Effector memory CD4-positive, alpha-beta T cell (primary cell): ENCODE measurements around the gene EGLN2.
A peak's percentile ranks its signal among the peaks of the same experiment; 100 is the strongest.
"Not testable (repeated sequence)": the region's sequence is repeated elsewhere in the genome, so short reads cannot be mapped to it uniquely, and the experiment has no call there.

Experiments used
- DNase-seq, 3 donors: peaks; one replicate each; pipeline ENCODE4 v3.0.0-alpha.2; 2020
- H3K27ac ChIP-seq: 2 replicates; pipeline ENCODE4 v1.7.0; 2013; ENCODE audit warnings: mild to moderate bottlenecking, low read length, moderate library complexity; ENCODE audit not compliant: insufficient read depth, poor library complexity, severe bottlenecking
- H3K27me3 ChIP-seq: replicated peaks from 2 replicates; pipeline ENCODE4 v1.7.0; 2013; ENCODE audit warnings: mild to moderate bottlenecking, low read length; ENCODE audit not compliant: insufficient read depth, control insufficient read depth, poor library complexity, severe bottlenecking
- H3K36me3 ChIP-seq: 2 replicates; pipeline ENCODE4 v1.7.0; 2013; ENCODE audit warnings: mild to moderate bottlenecking, low read length, moderate library complexity; ENCODE audit not compliant: control insufficient read depth, insufficient read depth
- H3K4me1 ChIP-seq: 2 replicates; pipeline ENCODE4 v1.7.0; 2013; ENCODE audit warnings: low read length, mild to moderate bottlenecking; ENCODE audit not compliant: control insufficient read depth, insufficient read depth, poor library complexity, severe bottlenecking
- H3K4me3 ChIP-seq: 2 replicates; pipeline ENCODE4 v1.7.0; 2013; ENCODE audit warnings: low read length, low read depth, mild to moderate bottlenecking; ENCODE audit not compliant: insufficient read depth, poor library complexity, severe bottlenecking
- H3K9me3 ChIP-seq: 2 replicates; pipeline ENCODE4 v1.7.0; 2013; ENCODE audit warnings: mild to moderate bottlenecking, low read length, moderate library complexity; ENCODE audit not compliant: control insufficient read depth

The EGLN2 gene

GRCh38 chr19:40842997-40843652 is 44.1 kb downstream of the EGLN2 start:
- H3K4me3 ChIP-seq, H3K27me3 ChIP-seq, H3K36me3 ChIP-seq, H3K27ac ChIP-seq, H3K4me1 ChIP-seq, H3K9me3 ChIP-seq, DNase-seq: not testable (repeated sequence)

DNA sequence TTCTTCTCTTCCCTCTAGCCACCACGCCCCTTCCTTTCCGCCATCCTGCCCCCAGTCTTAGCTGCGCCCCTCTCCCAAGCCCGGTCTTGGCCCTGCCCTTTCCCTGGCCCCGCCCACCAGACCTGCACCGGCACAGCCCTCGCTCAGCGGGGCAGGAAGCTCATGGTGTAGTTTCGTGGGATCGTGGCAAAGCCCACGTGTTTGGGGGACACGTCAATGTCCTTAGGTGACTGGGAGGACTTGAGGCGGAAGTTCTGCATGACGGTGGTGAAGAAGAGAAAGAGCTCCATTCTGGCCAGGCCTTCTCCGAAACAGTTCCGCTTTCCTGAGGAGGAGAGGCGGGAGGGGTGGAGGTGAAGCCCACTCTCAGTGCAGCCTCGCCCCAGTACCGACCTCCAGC is 44.7 kb downstream of the EGLN2 start:
- peak; percentile 61 to 79 (median 62) for DNase-seq
- H3K4me1 ChIP-seq, H3K27ac ChIP-seq, H3K27me3 ChIP-seq, H3K4me3 ChIP-seq, H3K9me3 ChIP-seq, H3K36me3 ChIP-seq: not testable (repeated sequence)

DNA sequence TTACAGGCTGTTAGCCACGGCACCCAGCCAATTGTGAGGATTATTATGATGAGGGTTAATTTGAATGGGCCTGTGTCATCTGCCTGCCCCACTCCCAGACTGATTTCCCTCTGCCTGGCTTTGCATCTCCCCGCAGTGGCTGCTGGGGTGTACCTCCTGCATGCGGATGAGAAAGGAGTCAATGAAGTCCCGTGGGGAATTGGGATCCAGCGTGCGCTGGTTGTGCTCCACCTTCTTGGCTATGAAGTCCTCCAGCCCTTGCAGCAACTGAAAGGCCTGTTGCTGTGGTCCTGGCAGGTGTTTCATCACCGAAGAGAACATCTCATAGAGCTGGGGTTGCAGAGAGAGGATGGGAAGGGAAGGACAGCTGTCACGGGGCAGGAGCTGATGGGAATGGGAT is 47.7 kb downstream of the EGLN2 start:
- H3K9me3 ChIP-seq, H3K4me1 ChIP-seq, H3K36me3 ChIP-seq, H3K4me3 ChIP-seq, H3K27me3 ChIP-seq, H3K27ac ChIP-seq, DNase-seq: not testable (repeated sequence)

GRCh38 chr19:40850277-40850676 is 51.3 kb downstream of the EGLN2 start, which contains the start of gene CYP2A6:
TSS of gene CYP2A6 (minus strand) at chr19:40850447. CDS start at chr19:40850426, 21 bp downstream.
- DNase-seq, H3K9me3 ChIP-seq: not testable (repeated sequence)

GRCh38 chr19:40852467-40853152 is 53.6 kb downstream of the EGLN2 start:
- H3K27me3 ChIP-seq, H3K4me1 ChIP-seq, H3K36me3 ChIP-seq, H3K4me3 ChIP-seq, H3K9me3 ChIP-seq, H3K27ac ChIP-seq, DNase-seq: not testable (repeated sequence)

More at GRCh38 chr19:40850277-40850676, 51.3 kb downstream of the EGLN2 start, which contains the start of gene CYP2A6:
- not testable (repeated sequence) for H3K4me1 ChIP-seq, H3K27me3 ChIP-seq, H3K27ac ChIP-seq, H3K36me3 ChIP-seq, H3K4me3 ChIP-seq
